H1 (cell line): Measurements from ENCODE around the gene ZNF316. TPM values are rescaled to one million over a fixed set of nuclear protein-coding genes. Genes with fewer than 3 reads are reported as not detected.

ENCODE experiments used
- CTCF ChIA-PET: fragments of 300-600 bp; sonication (Branson Sonifier 250); formaldehyde crosslinking; loops from one replicate; lab custom pipeline; 2021; ENCODE audit not compliant: partially characterized antibody; lab: Charles Lee
- POLR2A ChIA-PET: fragments of 300-600 bp; sonication (Branson Sonifier 250); formaldehyde crosslinking; loops from one replicate; lab custom pipeline; 2021; ENCODE audit warnings: inconsistent platforms; ENCODE audit not compliant: partially characterized antibody; lab: Charles Lee
- DNase-seq, 2 experiments: peaks; one replicate each; pipeline versions ENCODE4 v3.0.0 to v3.0.0-alpha.2; 2010 to 2022; ENCODE audit warnings: low spot score in 2 of 2, low read depth in 1 of 2, mixed read lengths in 1 of 2
- FAIRE-seq: peaks from 2 replicates; lab custom pipeline; 2011; peaks lifted over from hg19 to GRCh38; lab: Jason Lieb, UNC
- H2AFZ ChIP-seq: 2 replicates; pipeline ENCODE4 v1.8.1; 2012; ENCODE audit warnings: low read length, inconsistent platforms
- H2AK5ac ChIP-seq: 2 replicates; pipeline ENCODE4 v1.6.1; 2013; ENCODE audit warnings: low read depth, low read length
- H2BK120ac ChIP-seq: replicated peaks from 2 replicates; pipeline ENCODE3; 2013; ENCODE audit warnings: low read depth, low read length, inconsistent platforms
- H2BK12ac ChIP-seq: 2 replicates; pipeline ENCODE4 v1.6.1; 2013; ENCODE audit warnings: low read depth, low read length
- H2BK15ac ChIP-seq: 2 replicates; pipeline ENCODE4 v1.6.1; 2013; ENCODE audit warnings: low read length
- H2BK20ac ChIP-seq: 2 replicates; pipeline ENCODE4 v1.6.1; 2013; ENCODE audit warnings: low read length
- H2BK5ac ChIP-seq: 2 replicates; pipeline ENCODE4 v1.6.1; 2013; ENCODE audit warnings: low read depth, low read length
- H3K14ac ChIP-seq: 2 replicates; pipeline ENCODE4 v1.6.1; 2013; ENCODE audit warnings: inconsistent platforms; ENCODE audit not compliant: insufficient read length
- H3K18ac ChIP-seq: 2 replicates; pipeline ENCODE4 v1.6.1; 2013; ENCODE audit warnings: low read length; ENCODE audit errors: extremely low read depth
- H3K23ac ChIP-seq: 2 replicates; pipeline ENCODE4 v1.6.1; 2013; ENCODE audit warnings: inconsistent platforms; ENCODE audit not compliant: insufficient read length
- H3K23me2 ChIP-seq: 2 replicates; pipeline ENCODE4 v1.6.1; 2013; ENCODE audit warnings: low read depth, low read length
- H3K27ac ChIP-seq: 2 replicates; pipeline ENCODE4 v1.6.1; 2011; ENCODE audit warnings: low read depth, low read length, inconsistent platforms
- H3K27me3 ChIP-seq, 4 experiments: replicated peaks in 1 of 4; 1 replicate in 1 of 4; 2 replicates in 3 of 4; pipeline versions ENCODE4 v1.6.1 to v1.8.1; 2011 to 2013; ENCODE audit warnings: low read length in 3 of 4, mild to moderate bottlenecking in 3 of 4, inconsistent platforms in 2 of 4, mixed read lengths in 2 of 4, moderate library complexity in 1 of 4; ENCODE audit not compliant: control insufficient read depth in 3 of 4, insufficient read depth in 3 of 4; ENCODE audit errors: extremely low read depth in 1 of 4
- H3K36me3 ChIP-seq, 4 experiments: 2 replicates each; pipeline versions ENCODE4 v1.6.1 to v1.8.1; 2011 to 2013; ENCODE audit warnings: mild to moderate bottlenecking in 4 of 4, low read length in 3 of 4, moderate library complexity in 2 of 4, control low read depth in 1 of 4, inconsistent platforms in 1 of 4; ENCODE audit not compliant: insufficient read depth in 4 of 4, control insufficient read depth in 2 of 4
- H3K4ac ChIP-seq: replicated peaks from 2 replicates; pipeline ENCODE3; 2013; ENCODE audit warnings: low read length, low read depth, mixed read lengths, inconsistent platforms; ENCODE audit not compliant: insufficient read length
- H3K4me1 ChIP-seq, 4 experiments: replicated peaks in 1 of 4; 1 replicate in 1 of 4; 2 replicates in 3 of 4; pipeline versions ENCODE4 v1.6.1 to v1.8.1; 2011 to 2013; ENCODE audit warnings: low read length in 3 of 4, inconsistent platforms in 2 of 4, mixed read lengths in 1 of 4; ENCODE audit not compliant: insufficient read depth in 4 of 4, control insufficient read depth in 3 of 4
- H3K4me2 ChIP-seq, 2 experiments: 2 replicates each; pipeline versions ENCODE4 v1.6.1 to v1.8.1; 2011 to 2013; ENCODE audit warnings: low read depth in 2 of 2, low read length in 2 of 2, control low read depth in 1 of 2, inconsistent platforms in 1 of 2, mild to moderate bottlenecking in 1 of 2; ENCODE audit not compliant: insufficient read depth in 1 of 2
- H3K4me3 ChIP-seq, 4 experiments: fragments of 200-600, 300-600 bp in 1 of 4; sonication (generic), shearing (Covaris generic), sonication (Bioruptor Twin) in 1 of 4; 2 replicates each; pipeline versions ENCODE4 v1.5.1 to v1.8.1; 2011 to 2016; ENCODE audit warnings: low read length in 4 of 4, low read depth in 3 of 4, control low read depth in 2 of 4, inconsistent platforms in 2 of 4, mild to moderate bottlenecking in 2 of 4, mixed read lengths in 1 of 4, moderate library complexity in 1 of 4; ENCODE audit not compliant: insufficient read depth in 2 of 4; ENCODE audit errors: extremely low read depth in 1 of 4
- H3K56ac ChIP-seq: replicated peaks from 2 replicates; pipeline ENCODE3; 2013; ENCODE audit warnings: low read depth, mild to moderate bottlenecking, mixed read lengths, low read length, inconsistent platforms; ENCODE audit not compliant: insufficient read length
- H3K79me1 ChIP-seq: 2 replicates; pipeline ENCODE4 v1.6.1; 2013; ENCODE audit warnings: low read depth, low read length, control low read depth
- H3K79me2 ChIP-seq, 2 experiments: 2 replicates each; pipeline versions ENCODE4 v1.6.1 to v1.8.1; 2012 to 2013; ENCODE audit warnings: low read length in 2 of 2, mild to moderate bottlenecking in 2 of 2, inconsistent platforms in 1 of 2; ENCODE audit not compliant: insufficient read depth in 2 of 2, control insufficient read depth in 1 of 2
- H3K9ac ChIP-seq, 4 experiments: replicated peaks in 1 of 4; 1 replicate in 1 of 4; 2 replicates in 3 of 4; pipeline versions ENCODE4 v1.6.1 to v1.8.1; 2011 to 2013; ENCODE audit warnings: low read depth in 3 of 4, low read length in 3 of 4, control low read depth in 2 of 4, mild to moderate bottlenecking in 2 of 4, moderate library complexity in 2 of 4, inconsistent platforms in 1 of 4; ENCODE audit errors: extremely low read depth in 1 of 4
- H3K9me3 ChIP-seq, 2 experiments: 2 replicates each; pipeline versions ENCODE4 v1.6.1 to v1.8.1; 2012 to 2013; ENCODE audit warnings: mild to moderate bottlenecking in 2 of 2, moderate library complexity in 2 of 2, control low read depth in 1 of 2, inconsistent platforms in 1 of 2, low read depth in 1 of 2, low read length in 1 of 2, mixed read lengths in 1 of 2; ENCODE audit not compliant: insufficient read depth in 2 of 2
- H4K20me1 ChIP-seq, 2 experiments: replicated peaks in 1 of 2; 2 replicates each; pipeline versions ENCODE3 to v1.8.1; 2011 to 2013; ENCODE audit warnings: inconsistent platforms in 2 of 2, low read length in 2 of 2, mild to moderate bottlenecking in 1 of 2; ENCODE audit not compliant: insufficient read depth in 2 of 2, control insufficient read depth in 1 of 2
- H4K5ac ChIP-seq: 2 replicates; pipeline ENCODE4 v1.6.1; 2013; ENCODE audit warnings: low read length, low read depth, mixed read lengths, inconsistent platforms; ENCODE audit not compliant: insufficient read length
- H4K8ac ChIP-seq: 2 replicates; pipeline ENCODE4 v1.8.0; 2013; ENCODE audit warnings: mild to moderate bottlenecking, moderate library complexity, low read length, inconsistent platforms; ENCODE audit not compliant: insufficient read depth; ENCODE audit errors: extremely low read depth
- H4K91ac ChIP-seq: replicated peaks from 2 replicates; pipeline ENCODE3; 2013; ENCODE audit warnings: low read length, mixed read lengths, inconsistent platforms; ENCODE audit not compliant: insufficient read length
- BACH1 ChIP-seq: IDR thresholded peaks from 2 replicates; pipeline ENCODE4 v1.6.1; 2012; ENCODE audit warnings: low read length, improper control_type of control experiment
- NRF1 ChIP-seq: IDR thresholded peaks from 2 replicates; pipeline ENCODE4 v1.6.1; 2011; ENCODE audit warnings: mild to moderate bottlenecking, low read depth, low read length, improper control_type of control experiment
- PHF8 ChIP-seq: fragments of 200-600 bp; sonication (generic); conservative IDR thresholded peaks from 2 replicates; pipeline ENCODE4 v1.7.1; 2012; ENCODE audit warnings: low read depth, mild to moderate bottlenecking, inconsistent platforms, low read length, moderate library complexity
- SP4 ChIP-seq: IDR thresholded peaks from 2 replicates; pipeline ENCODE4 v1.6.1; 2012; ENCODE audit warnings: low read length, inconsistent platforms
- TBP ChIP-seq: IDR thresholded peaks from 2 replicates; pipeline ENCODE4 v1.6.1; 2011; ENCODE audit warnings: low read depth, low read length, improper control_type of control experiment
- WGBS, 2 experiments: shearing (Covaris generic) in 1 of 2; methylation state at CpG; one replicate each; pipeline versions ENCODE4 v1.1.6 to v1.1.7; 2013 to 2015; ENCODE audit warnings: low lambda C conversion rate in 2 of 2, mixed read lengths in 2 of 2, inconsistent platforms in 1 of 2, low coverage in 1 of 2, missing lambda C conversion rate in 1 of 2; ENCODE audit not compliant: insufficient replicate concordance in 2 of 2, insufficient coverage in 1 of 2, insufficient read length in 1 of 2; ENCODE audit errors: extremely low coverage in 1 of 2, missing lambda C conversion rate in 1 of 2; 5-methylcytosine and 5-hydroxymethylcytosine counted together
- long read RNA-seq, 2 experiments: library from RNA in 1 of 2; library from capped mRNA in 1 of 2; stranded (forward); transcript quantifications; one replicate each; pipeline ENCODE4 v2.0.0, GENCODE V29; 2021; ENCODE audit warnings: inconsistent platforms in 1 of 2
- polyA minus RNA-seq, 3 experiments: library from RNA; depleted of rRNA, polyadenylated mRNA; stranded (reverse); fragments of >200 nt; gene quantifications; 1 replicate in 2 of 3; 2 replicates in 1 of 3; pipeline ENCODE4 v1.2.3, GENCODE V29; 2011
- polyA plus RNA-seq, 7 experiments: library from polyadenylated mRNA; depleted of rRNA in 3 of 7; stranded (reverse) in 5 of 7; unstranded in 2 of 7; fragments of >200 nt in 5 of 7; fragments of 200-250 nt in 2 of 7; gene quantifications; 1 replicate in 5 of 7; 2 replicates in 1 of 7; 4 replicates in 1 of 7; pipeline versions ENCODE4 v1.2.1 to v1.2.3, GENCODE V29; 2011 to 2013; ENCODE audit warnings: missing spikeins in 2 of 7, mixed read lengths in 2 of 7
- total RNA-seq: library from RNA; stranded (reverse); fragmentation: NEBNext Ultra II Directional; extraction: Animal tissue kit (Norgen Biotek cat#: 25700); gene quantifications from 2 replicates; pipeline ENCODE4 v1.2.1, GENCODE V29; 2021
- TF ChIP-seq, protein P1 (sequence below): IDR thresholded peaks from 2 replicates; pipeline ENCODE4 v1.6.1; 2012; ENCODE audit warnings: inconsistent platforms
- TF ChIP-seq, protein P2 (sequence below): IDR thresholded peaks from 2 replicates; pipeline ENCODE4 v1.6.1; 2011; ENCODE audit warnings: low read depth, mild to moderate bottlenecking, low read length; ENCODE audit not compliant: insufficient read depth

ZNF316 gene
- total RNA-seq (13.7 and 15.5 TPM in 2 replicates), polyA plus RNA-seq (2011; rRNA removed) (3.6 and 6.3 TPM in 2 replicates), polyA minus RNA-seq (2011; rRNA and poly(A)+ RNA removed) (1.4 and 3.9 TPM in 2 replicates)
- 5.4 TPM for polyA plus RNA-seq (2011; cell fraction: cytosol; rRNA removed)
- polyA plus RNA-seq (2011; cell fraction: nucleus; rRNA removed) = 12.3 TPM
- 7.2 to 11.4 TPM (median 10.5 TPM) in 4 replicates for polyA plus RNA-seq (2012, experiment 1 of 2)
- polyA plus RNA-seq (2012, experiment 2 of 2) = 4.4 TPM
- 4.5 TPM for polyA plus RNA-seq (2013, experiment 1 of 2)
- 4.4 TPM for polyA plus RNA-seq (2013, experiment 2 of 2)
- polyA minus RNA-seq (2011; cell fraction: cytosol; rRNA and poly(A)+ RNA removed) = 5.4 TPM
- polyA minus RNA-seq (2011; cell fraction: nucleus; rRNA and poly(A)+ RNA removed) = 4.3 TPM
- long read RNA-seq, experiment 1, partial matches to known transcripts = 0 of 2 reads
- long read RNA-seq, experiment 1, other reads (novel, unspliced or antisense) = 2 of 2 reads
- long read RNA-seq, experiment 2, partial matches to known transcripts = 0 of 1 reads
- long read RNA-seq, experiment 2, other reads (novel, unspliced or antisense) = 1 of 1 reads

DNA sequence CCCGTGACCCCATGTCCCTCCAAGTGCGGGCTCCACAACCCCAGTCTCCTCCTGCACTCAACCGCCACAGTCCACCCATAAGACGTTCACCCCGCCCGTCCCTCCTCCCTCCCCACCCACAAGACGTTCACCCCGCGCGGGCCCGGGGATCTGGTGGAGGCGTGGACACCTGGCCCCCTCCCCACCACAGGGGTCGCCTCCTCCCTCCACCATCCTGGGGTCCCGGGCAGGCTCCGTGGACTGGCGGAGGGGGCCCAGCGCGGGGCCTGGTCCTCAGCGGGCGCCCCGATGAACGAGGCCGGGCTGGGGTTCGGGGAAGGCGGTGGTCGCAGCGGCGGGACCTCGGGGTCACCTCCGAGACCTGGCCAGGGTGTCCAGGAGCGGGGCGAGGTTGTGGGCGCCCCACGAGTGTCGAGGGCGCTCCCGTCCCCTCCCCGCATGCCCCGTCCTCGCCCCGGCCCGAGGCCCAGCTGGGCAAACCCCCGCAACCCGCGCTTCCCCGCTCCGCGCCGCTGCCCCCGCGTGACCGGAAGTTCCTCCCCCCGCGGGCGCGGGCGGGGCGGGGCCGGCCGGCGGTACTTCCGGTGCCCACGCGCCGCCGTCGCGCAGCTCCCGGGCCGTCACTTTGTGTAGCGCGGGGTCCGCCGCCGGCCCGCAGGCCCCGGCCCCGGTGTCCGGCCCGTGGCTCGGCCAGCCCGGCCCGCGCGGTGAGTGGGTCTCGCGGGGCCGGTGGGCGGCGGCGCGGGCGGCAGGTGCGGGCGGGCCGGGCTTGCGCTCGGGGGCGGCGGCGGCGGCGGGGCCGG, at the start of gene ZNF316:
ZNF316 (plus strand) TSS at position 578 of the 803 bp plus-strand sequence. CDS start 5,092 bp downstream, outside the sequence.
- H3K56ac ChIP-seq = peak within 1 kb of the TSS; percentile 30
- no peak within 1 kb of the TSS; the same call in 1 of the 2 replicates for H2AFZ ChIP-seq
- no peaks in the 10 kb centered on the region for H3K27me3 ChIP-seq
- H3K36me3 ChIP-seq = no peaks in the 10 kb centered on the region; a peak in 1 of 8 replicates
- peak within 1 kb of the TSS; percentile 23 for H3K4ac ChIP-seq
- H3K4me2 ChIP-seq = peak within 1 kb of the TSS; percentile 54 to 78
- no peak within 1 kb of the TSS for H3K27ac ChIP-seq
- H3K14ac ChIP-seq = no peak within 1 kb of the TSS
- no peak within 1 kb of the TSS for H4K91ac ChIP-seq
- no peak within 1 kb of the TSS; the same call in 1 of the 2 replicates for H4K8ac ChIP-seq
- H4K20me1 ChIP-seq = peaks cover 0 to 7% of the 10 kb centered on the region in 2 experiments
- H4K5ac ChIP-seq = peak within 1 kb of the TSS; percentile 29
- FAIRE-seq (no peak), DNase-seq (no peak)
- H3K23ac ChIP-seq = no peak within 1 kb of the TSS
- H2BK20ac ChIP-seq = no peak within 1 kb of the TSS
- peak within 1 kb of the TSS; percentile 49 to 71 (median 60) for H3K4me3 ChIP-seq
- H2BK12ac ChIP-seq = no peak within 1 kb of the TSS
- WGBS, 2 experiments = 1% methylated on average over 32 of the region's 104 CpGs; no CpG with 5 or more reads in 1 of the 2 experiments
- peaks cover 5% of the 10 kb centered on the region; the same call in 1 of the 2 replicates for H3K79me1 ChIP-seq
- peak within 1 kb of the TSS in 1 of 4 experiments; percentile 24; a peak in 2 of 7 replicates for H3K9ac ChIP-seq
- no peak within 1 kb of the TSS for H2BK15ac ChIP-seq
- no peaks in the 10 kb centered on the region for H3K79me2 ChIP-seq
- no peaks in the 10 kb centered on the region; the same call in 1 of the 2 replicates for H3K23me2 ChIP-seq
- no peaks in the 10 kb centered on the region for H3K9me3 ChIP-seq
- H3K18ac ChIP-seq = peak within 1 kb of the TSS; percentile 32
- peaks cover 0 to 9% (median 2%) of the 10 kb centered on the region in 4 experiments; a peak in 3 of 7 replicates for H3K4me1 ChIP-seq
- ChIA-PET POLR2A (no interaction called here), CTCF (no interaction called here)
- no peak within 1 kb of the TSS for H2AK5ac ChIP-seq
- no peak within 1 kb of the TSS for H2BK120ac ChIP-seq
- 0 out of 2 replicates have a peak within 1 kb of the TSS, but pooled peaks have one; percentile 35 for H2BK5ac ChIP-seq
- TF ChIP-seq SP4 = no peak
- TF ChIP-seq, protein P1, sequence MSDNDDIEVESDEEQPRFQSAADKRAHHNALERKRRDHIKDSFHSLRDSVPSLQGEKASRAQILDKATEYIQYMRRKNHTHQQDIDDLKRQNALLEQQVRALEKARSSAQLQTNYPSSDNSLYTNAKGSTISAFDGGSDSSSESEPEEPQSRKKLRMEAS = no peak
- no peak for TF ChIP-seq NRF1
- peak; percentile 45 for TF ChIP-seq PHF8
- no peak for TF ChIP-seq TBP
- TF ChIP-seq BACH1 = peak; percentile 74
- TF ChIP-seq, protein P2, sequence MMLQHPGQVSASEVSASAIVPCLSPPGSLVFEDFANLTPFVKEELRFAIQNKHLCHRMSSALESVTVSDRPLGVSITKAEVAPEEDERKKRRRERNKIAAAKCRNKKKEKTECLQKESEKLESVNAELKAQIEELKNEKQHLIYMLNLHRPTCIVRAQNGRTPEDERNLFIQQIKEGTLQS = no peak
